ENCODE measurements around the gene MRPS33. TPM values are rescaled to one million over a fixed set of nuclear protein-coding genes. Genes with fewer than 3 reads are reported as not detected.

The MRPS33 gene
- polyA plus RNA-seq, 1 experiment: 30.6 TPM

DNA sequence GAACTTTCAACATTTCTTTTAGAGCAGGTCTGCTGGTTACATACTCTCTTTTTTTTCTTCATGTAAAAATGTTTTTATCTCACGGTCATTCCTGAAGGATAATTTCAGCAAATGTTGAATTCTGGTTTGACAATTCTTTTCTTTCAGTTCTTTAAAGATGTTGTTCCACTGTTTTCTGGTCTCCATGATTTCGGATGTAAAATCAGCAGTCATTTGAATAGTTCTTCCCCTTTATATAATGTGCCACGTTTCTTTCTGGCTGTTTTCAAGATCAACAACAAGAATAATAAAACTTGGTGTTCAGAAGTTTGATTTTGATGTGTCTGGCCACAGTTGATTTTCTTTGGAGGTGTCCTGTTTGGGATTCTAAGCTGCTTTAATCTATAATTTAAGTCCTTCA is 14.0 kb upstream of the MRPS33 start:
- CTCF ChIA-PET: no interaction called here
- Histone ChIP-seq H3K4me3 (ENCODE audit: low read depth, low read length) (no peak overlapping the region), H3K27me3 (ENCODE audit: control insufficient read depth, insufficient read depth, low read length) (no peaks in the 10 kb centered on the region), H3K36me3 (ENCODE audit: control insufficient read depth, insufficient read depth, low read length) (no peaks in the 10 kb centered on the region)
- TF ChIP-seq, protein P1, sequence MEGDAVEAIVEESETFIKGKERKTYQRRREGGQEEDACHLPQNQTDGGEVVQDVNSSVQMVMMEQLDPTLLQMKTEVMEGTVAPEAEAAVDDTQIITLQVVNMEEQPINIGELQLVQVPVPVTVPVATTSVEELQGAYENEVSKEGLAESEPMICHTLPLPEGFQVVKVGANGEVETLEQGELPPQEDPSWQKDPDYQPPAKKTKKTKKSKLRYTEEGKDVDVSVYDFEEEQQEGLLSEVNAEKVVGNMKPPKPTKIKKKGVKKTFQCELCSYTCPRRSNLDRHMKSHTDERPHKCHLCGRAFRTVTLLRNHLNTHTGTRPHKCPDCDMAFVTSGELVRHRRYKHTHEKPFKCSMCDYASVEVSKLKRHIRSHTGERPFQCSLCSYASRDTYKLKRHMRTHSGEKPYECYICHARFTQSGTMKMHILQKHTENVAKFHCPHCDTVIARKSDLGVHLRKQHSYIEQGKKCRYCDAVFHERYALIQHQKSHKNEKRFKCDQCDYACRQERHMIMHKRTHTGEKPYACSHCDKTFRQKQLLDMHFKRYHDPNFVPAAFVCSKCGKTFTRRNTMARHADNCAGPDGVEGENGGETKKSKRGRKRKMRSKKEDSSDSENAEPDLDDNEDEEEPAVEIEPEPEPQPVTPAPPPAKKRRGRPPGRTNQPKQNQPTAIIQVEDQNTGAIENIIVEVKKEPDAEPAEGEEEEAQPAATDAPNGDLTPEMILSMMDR (IDR thresholded peaks at IDR 0.05; ENCODE audit: insufficient read depth, low read depth, low read length): no peak
- no peak for DNase-seq (ENCODE audit: low read depth)
- POLR2A ChIA-PET: no interaction called here

DNA sequence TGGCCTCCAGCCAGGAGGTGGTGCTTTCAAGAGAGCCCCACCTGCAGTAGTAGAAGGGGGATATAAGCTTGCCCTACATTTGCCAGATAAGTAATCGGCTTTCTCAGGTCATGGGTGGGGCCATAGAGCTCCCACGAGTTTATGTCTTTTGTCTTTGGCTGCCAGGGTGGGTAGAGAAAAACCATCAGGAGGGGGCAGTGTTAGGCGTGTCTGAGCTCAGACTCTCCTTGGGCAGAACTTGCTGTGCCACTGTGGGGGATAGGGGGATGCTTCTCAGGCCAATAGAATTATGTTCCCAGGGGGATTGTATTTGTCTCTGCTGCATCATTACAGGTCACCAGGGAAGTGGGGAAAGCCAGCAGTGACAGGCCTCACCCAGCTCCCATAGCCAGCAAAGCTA is 12.3 kb upstream of the MRPS33 start:
- H3K36me3 ChIP-seq (ENCODE audit: control insufficient read depth, insufficient read depth, low read length): no peaks in the 10 kb centered on the region
- no peak overlapping the region for H3K4me3 ChIP-seq (ENCODE audit: low read depth, low read length)
- ChIA-PET POLR2A (no interaction called here), CTCF (interaction anchor here (1.1 kb wide), 1 partner anchor 23 kb away, joined by 3 read pairs; no protein-coding TSS in a partner anchor)
- no peaks in the 10 kb centered on the region for H3K27me3 ChIP-seq (ENCODE audit: control insufficient read depth, insufficient read depth, low read length)
- TF ChIP-seq, protein P1 (IDR thresholded peaks at IDR 0.05; ENCODE audit: insufficient read depth, low read depth, low read length): no peak
- DNase-seq (ENCODE audit: low read depth): no peak

DNA sequence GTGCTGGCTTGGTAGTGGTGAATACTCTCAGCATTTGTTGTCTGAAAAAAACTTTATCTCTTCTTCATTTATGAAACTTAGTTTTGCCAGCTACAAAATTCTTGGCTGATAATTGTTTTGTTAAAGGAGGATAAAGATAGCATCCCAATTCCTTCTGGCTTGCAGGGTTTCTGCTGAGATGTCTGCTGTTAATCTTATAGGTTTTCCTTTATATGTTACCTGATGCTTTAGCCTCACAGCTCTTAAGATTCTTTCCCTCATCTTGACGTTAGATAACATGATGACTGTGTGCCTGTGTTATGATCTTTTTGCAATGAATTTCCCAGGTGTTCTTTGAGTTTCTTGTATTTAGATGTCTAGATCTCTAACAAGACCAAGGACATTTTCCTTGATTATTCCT is 9.9 kb upstream of the MRPS33 start:
- Histone ChIP-seq H3K27me3 (ENCODE audit: control insufficient read depth, insufficient read depth, low read length) (no peaks in the 10 kb centered on the region), H3K4me3 (ENCODE audit: low read depth, low read length) (no peak overlapping the region), H3K36me3 (ENCODE audit: control insufficient read depth, insufficient read depth, low read length) (no peaks in the 10 kb centered on the region)
- DNase-seq (ENCODE audit: low read depth): no peak
- TF ChIP-seq, protein P1 (IDR thresholded peaks at IDR 0.05; ENCODE audit: insufficient read depth, low read depth, low read length): no peak
- ChIA-PET CTCF (no interaction called here), POLR2A (no interaction called here)

DNA sequence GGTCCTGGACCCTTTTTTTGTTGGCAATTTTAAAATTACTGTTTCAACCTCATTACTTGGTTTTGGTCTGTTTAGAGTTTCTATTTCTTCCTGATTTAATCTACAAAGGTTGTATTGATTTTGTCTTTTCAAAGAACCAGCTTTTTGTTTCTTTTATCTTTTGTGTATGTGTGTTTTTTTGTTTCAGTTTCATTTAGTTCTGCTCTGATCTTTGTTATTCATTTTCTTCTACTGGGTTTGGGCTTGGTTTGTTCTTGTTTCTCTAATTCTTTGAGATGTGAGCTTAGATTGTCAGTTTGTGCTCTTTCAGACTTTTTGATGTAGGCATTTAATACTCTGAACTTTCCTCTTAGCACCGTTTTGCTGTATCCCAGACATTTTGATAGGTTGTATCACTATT is 8.5 kb upstream of the MRPS33 start:
- POLR2A ChIA-PET: no interaction called here
- Histone ChIP-seq H3K4me3 (ENCODE audit: low read depth, low read length) (no peak overlapping the region), H3K27me3 (ENCODE audit: control insufficient read depth, insufficient read depth, low read length) (no peaks in the 10 kb centered on the region), H3K36me3 (ENCODE audit: control insufficient read depth, insufficient read depth, low read length) (no peaks in the 10 kb centered on the region)
- CTCF ChIA-PET: no interaction called here
- no peak for DNase-seq (ENCODE audit: low read depth)
- TF ChIP-seq, protein P1 (IDR thresholded peaks at IDR 0.05; ENCODE audit: insufficient read depth, low read depth, low read length): no peak

DNA sequence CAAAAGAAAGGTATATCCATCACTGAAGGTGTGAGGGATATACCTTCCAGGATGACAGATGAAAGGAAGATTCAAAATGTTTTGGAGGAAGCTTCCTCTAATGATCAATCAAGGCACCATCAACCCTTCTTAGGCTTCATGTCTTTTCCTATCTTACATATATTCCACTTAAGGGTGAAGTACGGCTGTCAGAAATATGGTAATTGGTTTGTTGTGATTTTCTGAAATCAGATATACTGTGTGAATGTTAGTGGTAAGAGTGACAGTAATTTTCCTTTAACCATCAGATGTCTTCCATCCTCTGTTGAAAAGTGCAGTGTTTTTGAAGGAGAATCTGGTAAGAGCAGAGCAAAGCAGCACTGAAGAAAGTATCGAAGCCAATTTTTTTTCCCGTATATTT is 2.8 kb upstream of the MRPS33 start:
- H3K36me3 ChIP-seq (ENCODE audit: control insufficient read depth, insufficient read depth, low read length): no peaks in the 10 kb centered on the region
- TF ChIP-seq, protein P1 (IDR thresholded peaks at IDR 0.05; ENCODE audit: insufficient read depth, low read depth, low read length): no peak
- CTCF ChIA-PET: interaction anchor here (1.2 to 1.4 kb wide), 2 partner anchors 206 to 720 kb away, joined by 3 to 7 read pairs; partner anchors contain the start of gene SSBP1

More for the DNA sequence above, 2.8 kb upstream of the MRPS33 start:
- POLR2A ChIA-PET: no interaction called here
- no peak for DNase-seq (ENCODE audit: low read depth)
- H3K4me3 ChIP-seq (ENCODE audit: low read depth, low read length): no peak overlapping the region
- H3K27me3 ChIP-seq (ENCODE audit: control insufficient read depth, insufficient read depth, low read length): no peaks in the 10 kb centered on the region

Data from BJ (cell line).